ENCODE measurements around the gene AK2. TPM values are rescaled to one million over a fixed set of nuclear protein-coding genes. Genes with fewer than 3 reads are reported as not detected.

Gene AK2
- total and polyA plus RNA-seq, 3 donors from 2014 or later: 144 to 219 (median 181) TPM

- H3K36me3 ChIP-seq (ENCODE audit: low read depth, missing control alignments): no peaks in the 10 kb centered on the region
- TF ChIP-seq POLR2A (IDR thresholded peaks at IDR 0.05): no peak
- no peak for TF ChIP-seq CTCF (IDR thresholded peaks at IDR 0.05)
- DNase-seq: no peak
- peak overlapping the region in 1 of 2 donors; percentile 3 for H3K27ac ChIP-seq
- H3K4me3 ChIP-seq: peak overlapping the region; percentile 58 to 64
- no peaks in the 10 kb centered on the region for H3K9me3 ChIP-seq
- intact Hi-C loops (cut with DNase I; ENCODE audit: low total_unique reads): no loop called here
- H3K4me1 ChIP-seq: peaks cover 10% of the 10 kb centered on the region
- no peaks in the 10 kb centered on the region for H3K27me3 ChIP-seq
- WGBS, 2 donors: 2 to 5% methylated on average over 26 to 34 of the region's 35 CpGs
Measured at GRCh38 chr1:33081554-33082305, 45.0 kb upstream of the AK2 start.

- intact Hi-C loops (cut with DNase I; ENCODE audit: low total_unique reads): no loop called here
- 0% methylated on average over 22 to 52 of the region's 52 CpGs for WGBS, 2 donors
- H3K4me1 ChIP-seq: peaks cover 10% of the 10 kb centered on the region
- H3K36me3 ChIP-seq (ENCODE audit: low read depth, missing control alignments): no peaks in the 10 kb centered on the region
- peak within 1 kb of the TSS; percentile 58 to 64 for H3K4me3 ChIP-seq
- TF ChIP-seq CTCF (IDR thresholded peaks at IDR 0.05) (peak in 1 of 3 experiments; percentile 21), POLR2A (IDR thresholded peaks at IDR 0.05) (peak; percentile 75)
- no peaks in the 10 kb centered on the region for H3K27me3 ChIP-seq
- peak; percentile 99 for DNase-seq
- H3K27ac ChIP-seq: peak within 1 kb of the TSS in 1 of 2 donors; percentile 3
- no peaks in the 10 kb centered on the region for H3K9me3 ChIP-seq
Measured at GRCh38 chr1:33080885-33081553, 44.3 kb upstream of the AK2 start, which contains the start of gene AZIN2. TSS of gene AZIN2 (plus strand) at chr1:33081153. CDS start at chr1:33082250, 1,097 bp downstream.

- H3K27ac ChIP-seq: no peak overlapping the region
- intact Hi-C loops (cut with DNase I; ENCODE audit: low total_unique reads): no loop called here
- 35 to 37% methylated on average over 6 of the region's 6 CpGs for WGBS, 2 donors
Measured at GRCh38 chr1:33080373-33080772, 43.7 kb upstream of the AK2 start.

GRCh38 chr1:33078030-33078591, 41.4 kb upstream of the AK2 start:
- Histone ChIP-seq H3K4me3 (no peak overlapping the region), H3K27ac (no peak overlapping the region), H3K36me3 (ENCODE audit: low read depth, missing control alignments) (no peaks in the 10 kb centered on the region), H3K9me3 (no peaks in the 10 kb centered on the region), H3K4me1 (peaks cover 15% of the 10 kb centered on the region), H3K27me3 (no peaks in the 10 kb centered on the region)
- DNase-seq: no peak
- 70 to 94% methylated on average over 1 of the region's 1 CpG for WGBS, 2 donors
- TF ChIP-seq POLR2A (IDR thresholded peaks at IDR 0.05) (no peak), CTCF (IDR thresholded peaks at IDR 0.05) (no peak)
- intact Hi-C loops (cut with DNase I; ENCODE audit: low total_unique reads): no loop called here

More at GRCh38 chr1:33080373-33080772, 43.7 kb upstream of the AK2 start:
- Histone ChIP-seq H3K4me3 (peak overlapping the region; percentile 58 to 64), H3K27me3 (no peaks in the 10 kb centered on the region), H3K4me1 (peaks cover 10% of the 10 kb centered on the region), H3K9me3 (no peaks in the 10 kb centered on the region), H3K36me3 (ENCODE audit: low read depth, missing control alignments) (no peaks in the 10 kb centered on the region)
- no peak for DNase-seq
- no peak for TF ChIP-seq CTCF (IDR thresholded peaks at IDR 0.05)
- TF ChIP-seq POLR2A (IDR thresholded peaks at IDR 0.05): no peak
